CD4-positive, alpha-beta T cell (primary cell): ENCODE data around the gene MYO19. TPM values are rescaled to one million over a fixed set of nuclear protein-coding genes. Genes with fewer than 3 reads are reported as not detected.

ENCODE experiments used
- ATAC-seq: fragments of 200-7000 bp; cut with Tn5 transposase; one replicate; pipeline ENCODE4 v1.10.0; 2022; ENCODE audit warnings: mild to moderate bottlenecking; ENCODE audit not compliant: poor library complexity
- CTCF ChIA-PET: fragments of 350-600 bp; sonication (Branson Sonifier 250); formaldehyde crosslinking; loops from one replicate; lab custom pipeline; 2021; ENCODE audit warnings: antibody characterized with exemption, inconsistent platforms; lab: Charles Lee
- POLR2A ChIA-PET: fragments of 350-600 bp; sonication (Branson Sonifier 250); formaldehyde crosslinking; loops from one replicate; lab custom pipeline; 2021; ENCODE audit warnings: antibody characterized with exemption, inconsistent platforms; lab: Charles Lee
- DNase-seq, 14 experiments: peaks; one replicate each; pipeline ENCODE4 v3.0.0-alpha.2; 2013 to 2020; ENCODE audit warnings: mixed read lengths in 2 of 14
- H3K27ac ChIP-seq, 2 donors: one replicate each; pipeline versions ENCODE4 v1.5.1 to v1.7.0; 2013; ENCODE audit warnings: low read length in 2 of 2, low read depth in 1 of 2, mild to moderate bottlenecking in 1 of 2
- H3K27me3 ChIP-seq, 2 experiments: 1 replicate in 1 of 2; 2 replicates in 1 of 2; pipeline versions ENCODE4 v1.6.1 to v1.7.0; 2013; ENCODE audit warnings: low read length in 2 of 2, control low read depth in 1 of 2, mild to moderate bottlenecking in 1 of 2, moderate library complexity in 1 of 2; ENCODE audit not compliant: insufficient read depth in 2 of 2, control insufficient read depth in 1 of 2
- H3K36me3 ChIP-seq: one replicate; pipeline ENCODE4 v1.6.1; 2013; ENCODE audit warnings: low read length, control low read depth; ENCODE audit not compliant: insufficient read depth
- H3K4me1 ChIP-seq: one replicate; pipeline ENCODE4 v1.6.1; 2013; ENCODE audit warnings: low read length, control low read depth; ENCODE audit not compliant: insufficient read depth
- H3K4me3 ChIP-seq: one replicate; pipeline ENCODE4 v1.5.1; 2013; ENCODE audit warnings: mild to moderate bottlenecking, low read length, moderate library complexity
- H3K9me3 ChIP-seq, 2 experiments: 1 replicate in 1 of 2; 2 replicates in 1 of 2; pipeline versions ENCODE4 v1.6.1 to v1.7.0; 2013; ENCODE audit warnings: low read length in 2 of 2, mild to moderate bottlenecking in 2 of 2, control low read depth in 1 of 2, moderate library complexity in 1 of 2; ENCODE audit not compliant: control insufficient read depth in 1 of 2, insufficient read depth in 1 of 2
- H3K27ac Mint-ChIP-seq: one replicate; pipeline ENCODE4 v1.8.0; 2020; ENCODE audit warnings: mixed read lengths
- H3K27me3 Mint-ChIP-seq: one replicate; pipeline ENCODE4 v1.8.0; 2021; ENCODE audit warnings: mixed read lengths
- H3K36me3 Mint-ChIP-seq: one replicate; pipeline ENCODE4 v1.8.0; 2021; ENCODE audit warnings: low read depth, mixed read lengths
- H3K4me1 Mint-ChIP-seq: one replicate; pipeline ENCODE4 v1.8.0; 2021; ENCODE audit warnings: low read depth, mixed read lengths
- H3K4me3 Mint-ChIP-seq: one replicate; pipeline ENCODE4 v1.8.0; 2020; ENCODE audit warnings: mild to moderate bottlenecking, mixed read lengths
- H3K9me3 Mint-ChIP-seq: one replicate; pipeline ENCODE4 v1.8.0; 2020; ENCODE audit warnings: mixed read lengths
- intact Hi-C, 2 experiments: fragments of 100-400 bp; cut with DNase I in 1 of 2; cut with micrococcal nuclease in 1 of 2; formaldehyde crosslinking; loops; one replicate each; pipeline versions ENCODE4 v1.15.1 to v1.9.0; 2023 to 2025; cut with DNase I, micrococcal nuclease
- total RNA-seq, 174 experiments: library from RNA in 2 of 174; stranded (reverse) in 2 of 174; gene quantifications; one replicate each; pipeline ENCODE4 v1.2.3 and lab custom pipeline; 2021 to 2026
- TF ChIP-seq, protein P1 (sequence below): fragments of 200-600 bp; IDR thresholded peaks from one replicate; pipeline ENCODE4 v1.8.0; 2022; ENCODE audit warnings: antibody characterized with exemption, mild to moderate bottlenecking

MYO19 gene
- total RNA-seq, 2 experiments from 2014 or later = 64.4 to 70.5 TPM

DNA sequence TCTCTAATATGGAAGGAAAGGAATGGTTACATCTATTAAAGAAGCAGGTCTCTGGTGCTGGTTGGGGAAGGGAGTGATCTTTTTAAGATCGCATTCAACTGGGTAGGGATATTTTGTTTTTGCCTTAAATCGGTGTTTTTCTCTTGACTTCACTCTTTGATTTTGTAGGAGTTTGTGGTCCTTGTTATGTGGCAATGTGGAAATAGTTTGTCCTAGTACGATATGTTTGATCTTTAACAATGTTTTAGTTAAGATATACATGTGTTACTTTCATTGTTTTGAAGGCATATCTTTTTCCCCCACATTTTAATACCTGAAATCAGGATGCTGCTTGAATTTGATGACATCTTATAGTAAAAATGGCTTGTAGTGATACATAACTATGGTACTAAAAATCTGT lies 18.8 kb upstream of the MYO19 start:
- ATAC-seq (no peak), DNase-seq (peak in 1 of 14 experiments; percentile 20)
- peak overlapping the region; percentile 70 for H3K27ac Mint-ChIP-seq
- intact Hi-C loops = no loop called here
- TF ChIP-seq, protein P1, sequence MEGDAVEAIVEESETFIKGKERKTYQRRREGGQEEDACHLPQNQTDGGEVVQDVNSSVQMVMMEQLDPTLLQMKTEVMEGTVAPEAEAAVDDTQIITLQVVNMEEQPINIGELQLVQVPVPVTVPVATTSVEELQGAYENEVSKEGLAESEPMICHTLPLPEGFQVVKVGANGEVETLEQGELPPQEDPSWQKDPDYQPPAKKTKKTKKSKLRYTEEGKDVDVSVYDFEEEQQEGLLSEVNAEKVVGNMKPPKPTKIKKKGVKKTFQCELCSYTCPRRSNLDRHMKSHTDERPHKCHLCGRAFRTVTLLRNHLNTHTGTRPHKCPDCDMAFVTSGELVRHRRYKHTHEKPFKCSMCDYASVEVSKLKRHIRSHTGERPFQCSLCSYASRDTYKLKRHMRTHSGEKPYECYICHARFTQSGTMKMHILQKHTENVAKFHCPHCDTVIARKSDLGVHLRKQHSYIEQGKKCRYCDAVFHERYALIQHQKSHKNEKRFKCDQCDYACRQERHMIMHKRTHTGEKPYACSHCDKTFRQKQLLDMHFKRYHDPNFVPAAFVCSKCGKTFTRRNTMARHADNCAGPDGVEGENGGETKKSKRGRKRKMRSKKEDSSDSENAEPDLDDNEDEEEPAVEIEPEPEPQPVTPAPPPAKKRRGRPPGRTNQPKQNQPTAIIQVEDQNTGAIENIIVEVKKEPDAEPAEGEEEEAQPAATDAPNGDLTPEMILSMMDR = no peak
- ChIA-PET CTCF (interaction anchor here (1.2 to 1.9 kb wide), 2 partner anchors 19 to 47 kb away, joined by 3 to 4 read pairs; partner anchors contain the start of gene MYO19), POLR2A (interaction anchor here (0.8 to 0.9 kb wide), 2 partner anchors 8 to 386 kb away, joined by 3 read pairs; no protein-coding TSS in a partner anchor)
- no peaks in the 10 kb centered on the region for H3K27me3 ChIP-seq
- no peaks in the 10 kb centered on the region for H3K9me3 Mint-ChIP-seq
- no peaks in the 10 kb centered on the region for H3K27me3 Mint-ChIP-seq
- H3K36me3 Mint-ChIP-seq = peaks cover 56% of the 10 kb centered on the region
- no peak overlapping the region for H3K4me3 ChIP-seq
- peaks cover 37% of the 10 kb centered on the region for H3K36me3 ChIP-seq
- no peaks in the 10 kb centered on the region for H3K9me3 ChIP-seq
- H3K4me1 Mint-ChIP-seq = peaks cover 75% of the 10 kb centered on the region
- H3K27ac ChIP-seq = no peak overlapping the region
- H3K4me1 ChIP-seq = peaks cover 37% of the 10 kb centered on the region
- H3K4me3 Mint-ChIP-seq = peak overlapping the region; percentile 49

DNA sequence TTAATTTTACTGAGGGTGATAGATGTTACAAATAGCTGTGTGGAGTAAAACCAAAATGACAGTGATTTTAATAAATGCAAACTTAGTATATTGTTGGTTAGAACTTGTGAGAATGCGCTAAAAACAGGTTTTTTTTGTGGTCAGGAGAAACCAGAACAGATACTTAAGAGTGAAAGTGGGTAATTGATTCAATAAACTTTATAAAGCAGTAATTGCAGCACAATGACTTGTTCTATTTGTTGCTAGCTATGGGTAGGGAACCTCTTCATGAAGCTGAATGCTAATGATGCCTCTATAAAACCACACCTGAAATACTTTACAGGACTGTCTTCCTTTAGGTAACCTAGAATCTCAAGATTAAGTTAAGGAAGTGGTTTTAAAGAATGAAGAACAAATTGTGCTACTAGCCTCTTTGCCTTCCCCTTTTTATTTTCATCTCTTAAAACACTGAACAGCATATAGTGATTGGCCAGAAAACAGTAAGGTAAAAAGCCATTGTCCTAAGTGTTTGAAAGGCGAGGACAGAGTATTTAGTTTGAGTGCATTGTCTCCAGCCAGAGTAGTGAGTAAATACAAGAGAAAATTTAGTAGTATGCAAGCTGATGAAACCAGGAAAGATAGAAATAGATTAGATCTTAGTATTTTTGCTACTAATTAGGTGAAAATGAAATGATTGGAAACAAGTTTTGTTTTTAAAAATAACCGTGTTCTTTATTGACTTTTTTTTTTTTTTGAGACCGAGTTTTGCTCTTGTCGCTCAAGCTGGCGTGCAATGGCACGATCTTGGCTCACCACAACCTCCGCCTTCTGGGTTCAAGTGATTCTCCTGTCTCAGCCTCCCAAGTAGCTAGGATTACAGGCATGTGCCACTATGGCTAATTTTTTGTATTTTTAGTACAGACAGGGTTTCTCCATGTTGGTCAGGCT lies 16.1 kb upstream of the MYO19 start:
- CTCF ChIA-PET = interaction anchor here (0.6 to 0.7 kb wide), 2 partner anchors 68 to 712 kb away, joined by 3 read pairs; no protein-coding TSS in a partner anchor
- peaks cover 44% of the 10 kb centered on the region for H3K4me1 ChIP-seq
- Mint-ChIP-seq H3K36me3 (peaks cover 55% of the 10 kb centered on the region), H3K4me3 (peak overlapping the region; percentile 68), H3K27ac (peak overlapping the region; percentile 61), H3K4me1 (peaks cover 83% of the 10 kb centered on the region), H3K9me3 (no peaks in the 10 kb centered on the region), H3K27me3 (no peaks in the 10 kb centered on the region)
- peak in 3 of 14 experiments; percentile 43 to 57 (median 44) for DNase-seq
- TF ChIP-seq, protein P1 = no peak
- intact Hi-C loops = loop anchor here in 1 of 2 experiments (2.0 kb wide), 1 partner anchor 14 kb away; no protein-coding TSS in a partner anchor
- POLR2A ChIA-PET = interaction anchor here (0.7 to 1.4 kb wide), 4 partner anchors 10 to 53 kb away, joined by 3 to 6 read pairs (median 4); partner anchors contain the start of genes MRM1, MYO19 and PIGW
- peak; percentile 50 for ATAC-seq
- H3K4me3 ChIP-seq = no peak overlapping the region
- no peak overlapping the region for H3K27ac ChIP-seq
- no peaks in the 10 kb centered on the region for H3K27me3 ChIP-seq
- H3K9me3 ChIP-seq = no peaks in the 10 kb centered on the region
- H3K36me3 ChIP-seq = peaks cover 18% of the 10 kb centered on the region

DNA sequence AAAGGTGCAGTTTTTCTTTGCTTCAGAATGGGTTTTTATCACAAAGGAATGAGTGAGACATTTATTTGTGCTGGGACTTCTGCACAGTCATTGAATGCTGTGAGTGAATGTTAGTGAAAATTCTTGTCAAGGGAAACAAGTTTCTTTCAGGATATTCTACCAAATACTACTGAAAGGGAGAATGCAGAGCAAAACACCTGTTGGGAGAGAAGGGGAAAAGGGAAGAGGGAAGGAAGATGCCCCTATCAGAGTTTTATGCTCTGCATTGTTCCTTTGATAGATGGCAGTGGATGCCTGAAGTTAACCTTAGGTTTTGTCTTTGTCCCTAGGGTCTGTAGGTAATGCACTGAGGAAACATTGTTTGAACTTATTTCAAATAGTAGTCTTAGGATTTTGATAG lies 13.1 kb upstream of the MYO19 start:
- peak overlapping the region; percentile 97 for H3K27ac Mint-ChIP-seq
- intact Hi-C loops = loop anchor here (2.0 to 5.0 kb wide), 2 partner anchors 45 to 53 kb away; partner anchors contain the start of genes DHRS11 (in 1 of the 2) and MRM1 (in 1 of the 2)
- peak overlapping the region; percentile 68 for H3K4me3 Mint-ChIP-seq
- Histone ChIP-seq H3K27ac (peak overlapping the region in 1 of 2 donors; percentile 46), H3K4me3 (no peak overlapping the region), H3K4me1 (peaks cover 50% of the 10 kb centered on the region), H3K27me3 (no peaks in the 10 kb centered on the region), H3K36me3 (peaks cover 6% of the 10 kb centered on the region), H3K9me3 (no peaks in the 10 kb centered on the region)
- no peaks in the 10 kb centered on the region for H3K27me3 Mint-ChIP-seq
- TF ChIP-seq, protein P1 = no peak
- H3K9me3 Mint-ChIP-seq = no peaks in the 10 kb centered on the region
- peaks cover 48% of the 10 kb centered on the region for H3K36me3 Mint-ChIP-seq
- ATAC-seq (no peak), DNase-seq (no peak)
- ChIA-PET POLR2A (interaction anchor here (1.3 to 2.1 kb wide), 2 partner anchors 13 to 53 kb away, joined by 4 to 9 read pairs; partner anchors contain the start of genes MRM1, MYO19 and PIGW), CTCF (interaction anchor here (2.8 to 3.8 kb wide), 2 partner anchors 12 to 55 kb away, joined by 9 to 33 read pairs; partner anchors contain the start of genes MYO19 and PIGW)
- H3K4me1 Mint-ChIP-seq = peaks cover 68% of the 10 kb centered on the region
